ENCODE measurements around the gene MYLK. TPM values are rescaled to one million over a fixed set of nuclear protein-coding genes. Genes with fewer than 3 reads are reported as not detected.

MYLK gene
- total RNA-seq, 1 donor from 2014 or later, result 24.3 TPM

GRCh38 chr3:123623346-123623880 lies 260.7 kb downstream of the MYLK start:
- H3K4me1 Mint-ChIP-seq (ENCODE audit: unreplicated experiment), result peaks cover 40% of the 10 kb centered on the region
- H3K27me3 Mint-ChIP-seq (ENCODE audit: unreplicated experiment), result no peaks in the 10 kb centered on the region
- no peak overlapping the region for H3K27ac Mint-ChIP-seq (ENCODE audit: unreplicated experiment)
- H3K36me3 Mint-ChIP-seq (ENCODE audit: unreplicated experiment), result peaks cover 11% of the 10 kb centered on the region
- no peak for TF ChIP-seq CTCF (IDR thresholded peaks at IDR 0.05)
- H3K9me3 Mint-ChIP-seq (ENCODE audit: unreplicated experiment), result no peaks in the 10 kb centered on the region
- no peak overlapping the region for H3K4me3 Mint-ChIP-seq (ENCODE audit: unreplicated experiment)
- no peak for DNase-seq (ENCODE audit: extremely low spot score, unreplicated experiment)

GRCh38 chr3:123622766-123623165 lies 261.4 kb downstream of the MYLK start:
- Mint-ChIP-seq H3K4me1 (ENCODE audit: unreplicated experiment) (peaks cover 47% of the 10 kb centered on the region), H3K27me3 (ENCODE audit: unreplicated experiment) (no peaks in the 10 kb centered on the region), H3K4me3 (ENCODE audit: unreplicated experiment) (no peak overlapping the region), H3K9me3 (ENCODE audit: unreplicated experiment) (no peaks in the 10 kb centered on the region), H3K27ac (ENCODE audit: unreplicated experiment) (peak overlapping the region; percentile 15), H3K36me3 (ENCODE audit: unreplicated experiment) (peaks cover 11% of the 10 kb centered on the region)
- TF ChIP-seq CTCF (IDR thresholded peaks at IDR 0.05), result no peak
- no peak for DNase-seq (ENCODE audit: extremely low spot score, unreplicated experiment)

GRCh38 chr3:123621850-123622189 lies 262.3 kb downstream of the MYLK start:
- H3K9me3 Mint-ChIP-seq (ENCODE audit: unreplicated experiment), result no peaks in the 10 kb centered on the region
- peaks cover 56% of the 10 kb centered on the region for H3K4me1 Mint-ChIP-seq (ENCODE audit: unreplicated experiment)
- DNase-seq (ENCODE audit: extremely low spot score, unreplicated experiment), result no peak
- no peak overlapping the region for H3K4me3 Mint-ChIP-seq (ENCODE audit: unreplicated experiment)
- H3K36me3 Mint-ChIP-seq (ENCODE audit: unreplicated experiment), result peaks cover 9% of the 10 kb centered on the region
- TF ChIP-seq CTCF (IDR thresholded peaks at IDR 0.05), result no peak
- H3K27ac Mint-ChIP-seq (ENCODE audit: unreplicated experiment), result no peak overlapping the region
- H3K27me3 Mint-ChIP-seq (ENCODE audit: unreplicated experiment), result no peaks in the 10 kb centered on the region

GRCh38 chr3:123621186-123621849 lies 262.8 kb downstream of the MYLK start:
- no peak for DNase-seq (ENCODE audit: extremely low spot score, unreplicated experiment)
- Mint-ChIP-seq H3K4me1 (ENCODE audit: unreplicated experiment) (peaks cover 56% of the 10 kb centered on the region), H3K9me3 (ENCODE audit: unreplicated experiment) (no peaks in the 10 kb centered on the region), H3K27me3 (ENCODE audit: unreplicated experiment) (no peaks in the 10 kb centered on the region), H3K4me3 (ENCODE audit: unreplicated experiment) (no peak overlapping the region), H3K36me3 (ENCODE audit: unreplicated experiment) (peaks cover 9% of the 10 kb centered on the region), H3K27ac (ENCODE audit: unreplicated experiment) (no peak overlapping the region)
- TF ChIP-seq CTCF (IDR thresholded peaks at IDR 0.05), result no peak

GRCh38 chr3:123620343-123620742 lies 263.8 kb downstream of the MYLK start:
- H3K4me1 Mint-ChIP-seq (ENCODE audit: unreplicated experiment), result peaks cover 56% of the 10 kb centered on the region
- peaks cover 9% of the 10 kb centered on the region for H3K36me3 Mint-ChIP-seq (ENCODE audit: unreplicated experiment)
- H3K27me3 Mint-ChIP-seq (ENCODE audit: unreplicated experiment), result no peaks in the 10 kb centered on the region
- no peak for DNase-seq (ENCODE audit: extremely low spot score, unreplicated experiment)
- H3K4me3 Mint-ChIP-seq (ENCODE audit: unreplicated experiment), result peak overlapping the region; percentile 22
- H3K9me3 Mint-ChIP-seq (ENCODE audit: unreplicated experiment), result no peaks in the 10 kb centered on the region
- no peak overlapping the region for H3K27ac Mint-ChIP-seq (ENCODE audit: unreplicated experiment)
- no peak for TF ChIP-seq CTCF (IDR thresholded peaks at IDR 0.05)
